Activated CD8-positive, alpha-beta memory T cell treated with anti-CD3 and anti-CD28 coated beads, Interleukin-2, amount 50 U/mL, for 1 hour (primary cell): ENCODE results near the gene RAB21.
"Not testable (repeated sequence)": the region's sequence is repeated elsewhere in the genome, so short reads cannot be mapped to it uniquely, and the experiment has no call there.

Experiments used
- DNase-seq: peaks from one replicate; pipeline ENCODE4 v3.0.0-alpha.2; 2020; ENCODE audit errors: extremely low read depth

The RAB21 gene

DNA sequence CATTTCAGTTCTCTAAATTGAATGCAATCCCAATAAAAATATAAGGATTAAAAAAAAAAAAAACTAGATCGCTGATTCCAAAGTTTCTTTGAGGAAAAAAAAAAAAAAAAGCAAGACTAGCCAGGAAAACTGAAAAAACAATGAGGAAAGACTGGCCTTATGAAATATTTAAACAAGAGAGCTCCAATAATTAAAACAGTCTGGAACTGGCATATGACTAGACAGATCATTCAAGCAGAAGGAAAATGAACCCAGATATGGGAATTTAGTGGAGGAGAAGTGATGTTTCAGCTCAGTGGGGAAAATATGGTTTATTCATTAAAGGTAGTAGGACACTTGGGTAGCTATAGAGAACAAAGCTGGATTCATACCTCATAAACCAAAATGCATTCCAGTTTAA is 42.9 kb downstream of the RAB21 start:
- no peak for DNase-seq

DNA sequence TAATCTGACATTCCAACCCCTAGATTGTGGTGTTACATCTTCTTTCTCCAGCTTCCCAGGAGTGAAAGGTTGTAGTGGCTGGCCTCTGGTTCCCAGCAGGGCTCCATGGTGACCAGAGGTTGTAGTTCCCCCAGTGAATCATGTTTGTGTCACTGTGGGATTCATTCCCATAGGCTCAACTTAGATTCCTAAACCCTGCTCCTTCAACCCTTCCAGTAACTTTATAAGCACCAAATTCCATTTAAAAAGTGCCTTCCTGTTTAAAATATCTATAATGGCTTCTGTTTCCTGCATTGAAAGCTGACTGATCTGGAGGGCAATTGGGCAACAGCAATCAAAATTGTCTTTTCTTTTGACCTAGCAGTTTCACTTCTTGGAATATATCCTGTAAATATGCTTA is 44.4 kb downstream of the RAB21 start:
- DNase-seq = no peak

DNA sequence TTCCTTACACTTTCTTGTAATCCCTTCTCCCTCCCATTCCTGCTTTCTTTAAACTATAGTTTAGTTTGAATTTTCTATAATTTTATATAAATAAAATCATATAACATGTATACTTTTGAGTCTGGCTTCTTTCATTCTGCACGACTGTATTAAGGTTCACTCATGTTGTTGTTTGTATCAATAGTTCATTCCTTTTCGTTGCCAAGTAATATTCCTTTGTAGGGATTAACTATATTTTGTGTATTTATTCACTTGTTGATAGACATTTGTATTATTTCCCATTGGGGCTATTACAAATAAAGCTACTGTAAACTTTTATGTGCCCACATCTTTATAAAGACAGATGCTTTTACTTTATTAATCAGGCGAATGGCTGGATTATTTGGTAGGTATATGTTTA is 45.5 kb downstream of the RAB21 start:
- no peak for DNase-seq

DNA sequence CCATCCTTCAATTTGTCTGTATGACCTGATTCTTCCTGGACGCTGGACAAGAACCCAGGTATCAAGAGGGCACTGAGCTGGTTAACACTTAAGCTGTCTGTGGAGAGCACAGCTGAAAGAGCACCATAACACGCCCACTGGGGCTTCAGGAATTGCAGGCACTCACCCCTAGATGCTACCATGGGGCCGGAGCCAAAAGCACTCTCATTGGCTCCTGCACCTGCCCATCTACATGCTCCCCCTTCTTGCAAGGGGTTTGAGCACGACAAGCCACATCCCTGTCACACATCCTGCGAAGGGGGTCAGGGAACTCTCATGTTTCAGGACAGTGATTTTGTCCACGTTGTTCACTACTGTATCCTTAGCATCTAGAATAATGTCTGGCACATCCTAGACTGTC is 49.8 kb downstream of the RAB21 start:
- DNase-seq = no peak

DNA sequence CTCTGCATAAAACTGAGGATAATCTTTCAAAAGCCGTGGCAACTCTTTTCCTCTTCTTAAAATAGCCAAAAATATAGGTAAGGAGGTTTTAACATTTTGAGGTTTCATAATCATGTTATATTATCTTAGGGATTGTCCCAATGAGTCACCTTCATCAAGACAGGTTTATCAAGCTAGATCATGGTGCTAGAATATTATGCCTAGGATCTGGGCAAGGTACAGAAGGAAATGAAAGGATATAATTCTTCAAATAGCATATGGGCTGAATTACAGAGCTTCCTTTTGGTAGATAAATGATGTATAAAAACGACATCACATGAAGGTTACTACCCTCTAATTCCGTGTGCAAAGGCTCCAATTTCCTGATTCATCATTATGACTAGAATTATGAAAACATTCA is 56.3 kb downstream of the RAB21 start:
- DNase-seq = no peak

DNA sequence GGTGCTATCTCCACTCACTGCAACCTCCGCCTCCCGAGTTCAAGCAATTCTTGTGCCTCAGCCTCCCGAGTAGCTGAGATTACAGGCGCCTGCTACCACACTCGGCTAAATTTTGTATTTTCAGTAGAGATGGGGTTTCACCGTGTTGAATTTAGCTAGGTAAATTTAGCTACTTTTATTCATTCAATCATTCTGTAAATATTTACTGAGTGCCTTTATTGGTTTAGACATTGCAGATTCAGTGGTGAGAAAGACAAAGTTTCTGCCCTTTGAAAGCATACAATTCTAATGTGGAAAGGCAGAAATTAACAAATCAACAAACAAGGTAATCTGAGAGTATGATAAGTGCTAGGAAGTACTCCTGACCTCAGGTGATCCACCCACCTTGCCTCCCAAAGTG is 60.6 kb downstream of the RAB21 start:
- DNase-seq = not testable (repeated sequence)

DNA sequence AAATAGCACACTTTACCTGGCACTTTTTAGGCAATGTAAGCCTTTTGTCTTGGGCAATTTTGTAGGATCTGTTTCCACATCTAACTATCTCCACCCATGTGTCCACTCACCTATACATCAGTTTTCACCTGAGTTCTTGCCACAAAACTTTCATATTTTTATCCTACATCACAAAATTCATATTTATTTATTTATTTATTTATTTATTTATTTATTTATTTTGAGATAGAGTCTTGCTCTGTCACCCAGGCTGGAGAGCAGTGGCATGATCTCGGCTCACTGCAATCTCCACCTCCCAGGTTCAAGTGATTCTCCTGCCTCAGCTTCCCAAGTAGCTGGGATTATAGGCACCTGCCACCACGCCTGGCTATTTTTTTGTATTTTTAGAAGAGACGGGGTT is 67.4 kb downstream of the RAB21 start:
- not testable (repeated sequence) for DNase-seq

DNA sequence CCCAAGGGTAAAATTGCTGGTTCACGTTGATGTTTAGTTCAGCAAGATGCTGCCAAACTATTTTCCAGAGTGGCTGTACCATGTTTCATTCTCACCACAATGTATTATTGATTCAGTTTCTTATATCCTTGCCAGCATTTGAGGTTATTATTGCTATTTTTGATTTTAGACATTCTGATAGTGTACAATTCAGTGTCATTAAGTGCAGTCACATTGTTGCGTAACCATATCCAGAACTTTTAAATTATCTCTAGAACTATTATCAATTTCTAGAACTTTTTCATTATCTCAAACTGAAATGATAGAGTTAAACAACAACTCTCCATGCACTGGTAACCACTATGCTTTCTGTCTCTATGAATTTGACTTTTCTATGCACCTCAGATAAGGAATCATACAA is 74.2 kb downstream of the RAB21 start:
- no peak for DNase-seq

DNA sequence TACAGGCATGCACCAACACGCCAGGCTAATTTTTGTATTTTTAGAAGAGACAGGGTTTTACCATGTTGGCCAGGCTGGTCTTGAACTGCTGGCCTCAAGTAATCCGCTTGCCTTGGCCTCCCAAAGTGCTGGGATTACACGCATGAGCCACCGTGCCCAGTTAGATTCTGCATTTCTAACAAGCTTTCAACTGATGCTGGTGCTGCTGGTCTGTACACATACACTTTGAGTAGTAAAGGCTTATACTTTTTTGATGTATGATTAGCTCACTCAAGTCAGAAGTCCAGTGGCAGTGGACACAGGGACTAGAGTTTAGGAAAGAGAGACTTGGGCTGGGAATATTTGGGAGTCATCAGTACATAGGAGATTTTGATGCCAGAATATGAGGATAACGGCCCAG is 82.7 kb downstream of the RAB21 start:
- no peak for DNase-seq

DNA sequence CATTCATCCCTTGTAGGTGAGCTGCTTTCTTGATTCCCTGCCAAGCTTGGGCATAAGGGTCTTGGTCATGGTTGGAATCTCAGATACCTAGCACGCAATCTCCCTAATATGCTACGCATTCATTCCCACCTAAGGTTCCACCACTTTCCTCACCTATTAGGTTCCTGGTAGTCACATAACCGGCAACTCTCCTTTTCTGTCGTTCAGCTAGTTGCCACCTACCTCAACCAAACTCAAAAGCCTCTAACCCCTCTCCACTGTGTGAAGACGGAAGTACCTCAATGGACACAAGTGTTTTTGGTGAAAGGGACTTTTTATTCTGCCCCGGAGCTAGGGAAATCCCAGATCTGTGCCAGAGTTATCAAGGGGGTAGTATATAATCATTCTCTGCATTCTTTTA is 83.6 kb downstream of the RAB21 start:
- DNase-seq = no peak

DNA sequence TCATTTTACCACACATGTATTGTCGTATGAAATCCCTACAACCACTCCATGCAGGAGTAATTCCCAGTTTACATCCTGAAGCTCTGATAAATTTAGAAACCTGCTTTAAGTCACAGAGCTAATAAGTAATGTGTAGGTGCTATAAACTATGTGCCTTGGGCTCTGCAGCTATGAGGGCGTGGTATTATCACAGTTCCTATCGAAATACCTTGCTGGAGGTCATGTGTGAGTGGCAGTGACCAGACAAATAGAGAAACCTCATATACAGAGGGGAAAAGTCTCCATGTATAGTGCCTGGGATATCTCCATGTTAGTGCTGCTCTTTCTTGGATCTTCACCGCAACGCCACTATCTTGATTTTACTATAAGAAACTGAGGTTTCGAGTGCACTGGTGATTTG is 84.0 kb downstream of the RAB21 start:
- no peak for DNase-seq

DNA sequence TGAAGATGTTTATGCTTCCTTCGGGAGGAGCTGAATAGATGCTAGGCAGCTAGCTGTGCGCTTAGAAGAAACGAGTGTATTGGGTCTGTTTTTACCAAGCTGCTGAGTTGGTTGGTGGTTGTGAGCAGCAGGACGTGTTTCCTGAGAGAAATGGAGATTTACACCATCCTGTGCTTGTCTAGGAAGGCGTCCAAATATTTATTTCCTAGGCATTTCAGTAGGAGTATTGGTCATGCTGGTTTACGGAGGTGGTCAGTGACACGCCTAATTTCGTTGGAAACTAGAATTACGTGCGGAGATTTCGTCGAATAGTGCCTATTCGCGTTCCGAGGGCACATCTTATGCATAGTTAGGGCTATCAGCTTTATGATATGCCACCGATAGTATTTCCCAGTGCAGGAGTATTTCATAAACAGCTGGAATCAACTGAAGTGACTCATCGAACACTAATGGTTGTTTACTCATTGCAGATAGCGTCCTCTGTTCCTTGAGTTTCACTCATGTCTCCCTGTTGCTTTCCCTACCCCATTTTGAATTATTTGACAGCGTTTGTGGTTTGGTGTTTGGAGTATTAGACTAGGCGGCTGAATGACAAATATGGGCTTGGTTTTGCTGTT is 85.7 kb downstream of the RAB21 start:
- no peak for DNase-seq

DNA sequence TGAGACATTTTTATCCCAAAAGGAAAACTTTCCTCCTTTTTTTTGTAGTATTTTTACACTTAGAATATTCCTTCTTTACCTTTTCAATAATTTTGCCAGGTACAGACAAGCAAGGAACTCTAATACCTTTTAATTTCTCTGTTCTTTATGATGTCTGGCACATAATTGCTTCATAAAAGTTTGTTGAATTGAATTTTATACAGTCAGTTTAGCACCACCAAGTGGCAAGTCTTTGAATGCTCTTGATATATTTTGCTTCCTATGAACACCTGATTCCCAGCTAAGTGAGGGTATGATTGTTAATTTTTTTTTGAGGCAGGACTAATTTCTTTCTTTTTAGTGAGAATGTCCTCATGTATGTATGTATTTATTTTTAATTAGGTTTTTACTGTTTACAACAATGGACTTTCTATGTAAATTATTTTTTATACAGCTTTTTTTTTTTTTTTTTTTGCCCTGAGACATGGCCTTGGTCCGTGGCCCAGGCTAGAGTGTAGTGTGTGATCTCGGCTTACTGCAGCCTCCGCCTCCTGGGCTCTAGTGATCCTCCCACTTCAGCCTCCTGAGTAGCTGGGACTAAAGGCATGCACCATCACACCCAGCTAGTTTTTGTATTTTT is 91.8 kb downstream of the RAB21 start:
- no peak for DNase-seq

DNA sequence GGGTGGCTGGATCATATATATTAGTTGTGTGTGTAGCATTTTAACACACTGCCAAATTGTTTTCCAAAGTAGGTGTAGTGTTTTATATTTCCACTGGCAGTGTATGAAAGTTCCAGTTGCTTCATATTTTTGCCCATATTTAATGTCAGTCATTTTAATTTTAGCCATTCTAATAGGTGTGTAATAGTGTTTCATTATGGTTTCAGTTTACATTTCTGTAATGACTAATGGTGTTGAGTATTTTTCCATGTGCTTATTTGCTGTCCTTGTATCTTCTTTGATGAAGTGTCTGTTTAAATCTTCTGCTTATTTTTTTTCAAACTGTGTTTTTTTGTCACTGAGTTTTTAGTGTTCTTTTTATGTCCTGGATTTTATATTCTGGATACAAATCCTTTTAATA is 93.5 kb downstream of the RAB21 start:
- DNase-seq = no peak

DNA sequence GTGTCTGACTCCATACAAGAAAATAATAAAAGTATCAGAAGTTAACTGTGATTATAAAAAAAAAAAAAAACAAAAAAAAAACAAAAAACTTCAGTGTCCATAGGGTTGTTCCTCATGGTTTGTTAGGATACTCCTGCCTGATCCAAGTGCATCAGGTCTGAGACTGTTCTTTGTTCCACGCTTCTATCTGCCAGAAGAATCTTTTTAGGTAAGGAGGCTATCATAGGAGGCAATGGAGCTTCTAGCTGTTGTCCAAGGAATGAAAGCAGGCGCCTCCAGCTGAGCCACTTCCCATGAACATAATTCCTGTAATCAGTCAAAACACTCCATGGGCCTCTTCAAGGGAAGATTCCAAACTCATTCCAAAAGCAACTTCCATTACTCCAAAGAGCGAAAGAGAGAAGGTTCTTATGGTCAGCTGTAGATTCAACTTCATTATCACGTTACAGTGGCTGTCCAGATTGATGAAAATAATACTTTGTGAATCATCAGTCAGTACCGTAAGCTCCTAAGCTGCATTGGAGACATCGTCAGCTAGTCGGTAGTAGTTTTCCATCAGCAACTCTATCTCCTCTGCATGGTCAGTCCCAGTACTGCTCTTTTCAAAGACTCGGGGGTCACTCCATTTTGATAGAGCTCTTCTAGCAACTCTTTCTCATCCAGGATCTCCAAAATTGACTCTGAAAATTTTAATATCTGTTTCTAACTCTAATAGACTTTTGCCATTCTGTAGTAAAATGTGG is 94.6 kb downstream of the RAB21 start:
- no peak for DNase-seq
